ENCODE results near the gene VAC14. TPM values are rescaled to one million over a fixed set of nuclear protein-coding genes. Genes with fewer than 3 reads are reported as not detected.

Gene VAC14
- polyA plus RNA-seq, 1 donor from 2014 or later: 8.6 TPM

- H4K20me1 ChIP-seq (ENCODE audit: insufficient read depth): no peaks in the 10 kb centered on the region
- no peak overlapping the region for H3K9ac ChIP-seq (ENCODE audit: low read length)
- no peaks in the 10 kb centered on the region for H3K36me3 ChIP-seq (ENCODE audit: insufficient read depth, low read length)
- H3K27ac ChIP-seq (ENCODE audit: low read length): no peak overlapping the region
- no peaks in the 10 kb centered on the region for H3K9me3 ChIP-seq (ENCODE audit: low read length)
- no peaks in the 10 kb centered on the region for H3K27me3 ChIP-seq (ENCODE audit: insufficient read depth, low read depth, low read length)
- TF ChIP-seq MXI1 (conservative IDR thresholded peaks at IDR 0.05; ENCODE audit: poor library complexity, severe bottlenecking) (no peak), SMC3 (conservative IDR thresholded peaks at IDR 0.05; ENCODE audit: poor library complexity) (no peak), POLR2AphosphoS5 (IDR thresholded peaks at IDR 0.05) (no peak), CTCF (IDR thresholded peaks at IDR 0.05; ENCODE audit: poor library complexity, severe bottlenecking) (no peak), TAF1 (IDR thresholded peaks at IDR 0.05; ENCODE audit: low read depth) (no peak), EZH2 (IDR thresholded peaks at IDR 0.05; ENCODE audit: borderline replicate concordance, insufficient read depth, low read length, poor library complexity, severe bottlenecking) (no peak), RAD21 (conservative IDR thresholded peaks at IDR 0.05) (no peak), REST (IDR thresholded peaks at IDR 0.05; ENCODE audit: borderline replicate concordance) (no peak), EP300 (conservative IDR thresholded peaks at IDR 0.05; ENCODE audit: poor library complexity, severe bottlenecking) (no peak)
- no peak overlapping the region for H2AFZ ChIP-seq (ENCODE audit: low read depth, low read length)
- no peaks in the 10 kb centered on the region for H3K79me2 ChIP-seq (replicated peaks; ENCODE audit: insufficient read depth, low read length)
- no peaks in the 10 kb centered on the region for H3F3A ChIP-seq (ENCODE audit: insufficient read depth, low read length, poor library complexity, severe bottlenecking)
- no peaks in the 10 kb centered on the region for H3K9me2 ChIP-seq (ENCODE audit: insufficient read depth, low read length)
- no peak overlapping the region for H3K4me3 ChIP-seq (ENCODE audit: low read length)
- no peak overlapping the region for H3K4me2 ChIP-seq (ENCODE audit: low read length)
Measured at GRCh38 chr16:70809392-70810060, 8.6 kb upstream of the VAC14 start.

- Histone ChIP-seq H3K9me2 (ENCODE audit: insufficient read depth, low read length) (no peaks in the 10 kb centered on the region), H3K27ac (ENCODE audit: low read length) (no peak overlapping the region), H2AFZ (ENCODE audit: low read depth, low read length) (no peak overlapping the region), H3K9ac (ENCODE audit: low read length) (no peak overlapping the region), H3K4me3 (ENCODE audit: low read length) (no peak overlapping the region), H3K9me3 (ENCODE audit: low read length) (no peaks in the 10 kb centered on the region), H3K36me3 (ENCODE audit: insufficient read depth, low read length) (no peaks in the 10 kb centered on the region), H3F3A (ENCODE audit: insufficient read depth, low read length, poor library complexity, severe bottlenecking) (no peaks in the 10 kb centered on the region), H3K27me3 (ENCODE audit: insufficient read depth, low read depth, low read length) (no peaks in the 10 kb centered on the region), H3K4me2 (ENCODE audit: low read length) (no peak overlapping the region), H4K20me1 (ENCODE audit: insufficient read depth) (no peaks in the 10 kb centered on the region), H3K79me2 (replicated peaks; ENCODE audit: insufficient read depth, low read length) (no peaks in the 10 kb centered on the region)
- TF ChIP-seq CTCF (IDR thresholded peaks at IDR 0.05; ENCODE audit: poor library complexity, severe bottlenecking) (no peak), RAD21 (conservative IDR thresholded peaks at IDR 0.05) (no peak), POLR2AphosphoS5 (IDR thresholded peaks at IDR 0.05) (no peak)
Measured at GRCh38 chr16:70808371-70808770, 7.4 kb upstream of the VAC14 start.
